HG03097 (cell line): ENCODE results near the gene SEMA6B.
"Not testable (repeated sequence)": the region's sequence is repeated elsewhere in the genome, so short reads cannot be mapped to it uniquely, and the experiment has no call there.

Experiments used
- ATAC-seq: cut with Tn5 transposase; IDR thresholded peaks from one replicate; pipeline ENCODE4 v1.9.1; 2021; ENCODE audit not compliant: unreplicated experiment, low FRiP score

The SEMA6B gene

DNA sequence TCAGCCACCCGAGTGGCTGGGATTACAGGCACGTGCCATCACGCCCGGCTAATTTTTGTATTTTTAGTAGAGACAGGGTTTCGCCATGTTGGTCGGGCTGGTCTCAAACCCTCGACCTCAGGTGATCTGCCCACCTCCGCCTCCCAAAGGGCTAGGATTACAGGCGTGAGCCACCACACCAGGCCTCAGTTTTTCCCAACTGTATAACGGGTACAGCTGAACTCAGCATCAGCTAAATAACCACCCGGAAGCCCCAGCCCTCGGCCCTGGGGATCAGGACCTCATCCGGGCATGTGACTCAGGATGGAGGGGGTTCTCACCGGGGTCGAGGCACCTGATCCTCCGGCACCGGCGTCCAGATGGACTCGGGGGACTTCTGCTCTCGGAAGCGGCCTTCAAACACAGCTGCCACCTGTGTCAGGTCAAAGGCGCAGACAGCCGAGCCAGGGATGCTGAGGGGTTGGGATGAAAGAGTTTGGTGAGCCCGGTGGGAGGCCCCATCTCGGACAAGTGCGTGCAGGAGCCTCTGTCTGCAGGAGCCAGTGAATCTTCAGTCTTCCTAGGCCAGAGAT, 8.9 kb downstream of the SEMA6B start:
- no peak for ATAC-seq

DNA sequence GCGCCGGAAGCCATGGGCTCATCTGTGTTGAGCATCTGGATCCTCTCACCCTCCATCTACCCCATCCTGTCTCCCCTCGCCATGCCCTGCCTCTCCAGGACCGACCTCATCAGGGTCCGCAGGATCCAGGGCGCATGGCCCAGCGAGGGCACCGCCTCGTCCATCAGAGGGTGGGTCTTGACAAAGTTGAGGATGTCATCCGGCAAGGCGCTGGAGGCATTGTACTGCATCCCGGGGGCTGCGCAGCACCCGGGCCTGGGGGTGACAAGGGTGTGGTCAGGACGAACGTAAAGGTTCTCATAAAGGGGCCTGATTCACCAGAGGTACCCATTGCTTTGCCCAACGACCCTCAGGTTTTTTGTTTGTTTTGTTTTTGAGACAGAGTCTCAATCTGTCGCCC, 9.5 kb downstream of the SEMA6B start:
- no peak for ATAC-seq

DNA sequence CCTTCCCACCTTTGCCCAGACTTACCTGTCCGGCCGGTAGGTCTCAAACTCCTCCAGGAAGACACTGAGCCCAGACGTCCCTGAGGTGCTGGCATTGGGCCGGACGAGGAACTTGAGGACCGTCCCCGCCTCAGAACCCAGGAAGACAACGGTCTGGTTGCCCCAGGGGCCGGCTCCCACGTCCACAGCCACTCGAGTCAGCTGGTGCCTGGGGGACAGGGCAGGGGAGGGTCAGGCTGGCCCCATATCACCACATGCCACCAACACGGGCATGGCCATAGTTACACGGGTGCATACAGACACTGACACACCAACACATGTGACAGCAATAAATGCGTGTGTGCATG, 11.3 kb downstream of the SEMA6B start:
- no peak for ATAC-seq

DNA sequence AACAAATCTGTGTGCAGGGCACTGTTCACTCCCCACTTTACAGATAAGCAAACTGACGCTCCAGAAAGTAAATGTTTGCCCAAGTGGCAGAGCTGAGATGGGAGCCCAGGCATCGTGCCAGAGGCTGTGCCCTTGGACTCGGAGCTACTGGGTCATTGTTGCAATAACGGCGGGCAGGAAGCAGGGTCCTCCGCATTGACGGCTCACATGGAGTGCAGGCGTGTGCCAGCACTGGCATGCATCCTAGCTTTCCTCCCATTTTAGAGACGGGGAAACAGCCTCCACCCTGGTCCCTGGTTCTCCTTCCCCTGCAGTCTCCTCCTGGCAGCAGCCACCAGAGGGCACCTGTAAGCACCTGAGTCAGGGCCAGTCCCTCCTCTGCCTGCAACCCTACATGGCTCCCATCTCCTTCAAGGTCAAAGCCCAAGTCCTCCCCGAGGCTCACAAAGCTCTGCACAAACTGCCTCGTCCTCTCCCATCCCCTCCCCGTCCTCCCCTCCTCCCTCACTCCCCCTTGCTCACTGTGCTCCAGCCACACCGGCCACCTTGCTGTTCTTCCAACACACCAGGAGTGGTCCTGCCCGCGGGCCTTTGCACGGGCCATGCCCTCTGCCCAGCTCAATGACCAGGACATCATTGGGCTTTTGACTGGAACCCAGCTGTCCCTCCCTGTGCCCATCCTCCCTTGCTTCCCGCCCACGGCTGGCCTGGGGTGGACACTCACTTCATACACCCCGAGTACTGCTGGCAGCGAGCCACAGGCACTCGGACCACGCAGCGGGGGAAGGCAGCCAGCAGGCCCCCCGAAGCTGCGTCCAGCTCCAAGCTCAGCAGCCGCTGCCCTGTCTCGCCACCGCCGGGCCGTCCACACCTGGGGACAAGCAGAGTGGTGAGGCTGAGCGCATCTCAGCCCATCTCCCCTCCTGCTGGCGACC, 11.9 kb downstream of the SEMA6B start:
- ATAC-seq: no peak

DNA sequence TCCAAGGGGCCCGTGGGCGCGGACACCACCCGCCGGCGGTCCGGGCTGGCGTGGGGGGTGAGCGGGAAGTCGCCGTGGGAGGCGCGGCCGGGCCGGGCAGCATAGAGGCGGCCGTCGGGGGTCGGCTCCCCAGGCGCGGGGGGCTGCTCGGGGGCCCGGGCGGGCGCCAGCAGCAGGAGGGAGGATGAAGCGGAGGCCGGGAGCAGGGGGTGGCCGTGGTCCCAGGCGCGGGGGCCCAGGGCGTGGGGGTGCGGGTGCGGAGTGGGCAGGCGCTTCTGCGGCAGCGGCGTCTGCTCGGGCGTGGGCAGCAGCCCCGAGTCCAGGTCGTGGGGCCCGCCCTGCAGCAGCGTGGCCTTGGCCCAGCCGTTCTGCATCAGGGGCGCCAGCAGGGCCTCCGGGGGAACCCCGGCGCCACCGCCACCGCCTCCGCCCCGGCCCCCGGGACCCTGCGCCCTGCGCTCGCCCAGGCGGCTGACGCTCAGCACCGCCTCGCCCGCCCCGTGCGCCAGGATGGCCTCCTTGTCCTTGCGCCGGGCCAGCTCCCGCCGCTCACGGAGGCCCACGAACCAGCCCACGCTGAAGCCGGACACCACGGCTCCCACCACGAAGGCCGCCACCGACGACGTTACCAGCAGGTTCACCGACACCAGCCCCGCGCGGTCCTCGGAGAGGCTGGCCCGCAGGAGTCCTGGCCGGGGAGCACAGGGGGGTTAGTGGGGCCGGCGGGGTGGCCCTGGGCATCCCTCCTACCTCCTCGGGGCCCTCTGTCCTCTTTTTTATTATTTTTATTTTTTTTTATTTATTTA, 15.4 kb downstream of the SEMA6B start:
- no peak for ATAC-seq

DNA sequence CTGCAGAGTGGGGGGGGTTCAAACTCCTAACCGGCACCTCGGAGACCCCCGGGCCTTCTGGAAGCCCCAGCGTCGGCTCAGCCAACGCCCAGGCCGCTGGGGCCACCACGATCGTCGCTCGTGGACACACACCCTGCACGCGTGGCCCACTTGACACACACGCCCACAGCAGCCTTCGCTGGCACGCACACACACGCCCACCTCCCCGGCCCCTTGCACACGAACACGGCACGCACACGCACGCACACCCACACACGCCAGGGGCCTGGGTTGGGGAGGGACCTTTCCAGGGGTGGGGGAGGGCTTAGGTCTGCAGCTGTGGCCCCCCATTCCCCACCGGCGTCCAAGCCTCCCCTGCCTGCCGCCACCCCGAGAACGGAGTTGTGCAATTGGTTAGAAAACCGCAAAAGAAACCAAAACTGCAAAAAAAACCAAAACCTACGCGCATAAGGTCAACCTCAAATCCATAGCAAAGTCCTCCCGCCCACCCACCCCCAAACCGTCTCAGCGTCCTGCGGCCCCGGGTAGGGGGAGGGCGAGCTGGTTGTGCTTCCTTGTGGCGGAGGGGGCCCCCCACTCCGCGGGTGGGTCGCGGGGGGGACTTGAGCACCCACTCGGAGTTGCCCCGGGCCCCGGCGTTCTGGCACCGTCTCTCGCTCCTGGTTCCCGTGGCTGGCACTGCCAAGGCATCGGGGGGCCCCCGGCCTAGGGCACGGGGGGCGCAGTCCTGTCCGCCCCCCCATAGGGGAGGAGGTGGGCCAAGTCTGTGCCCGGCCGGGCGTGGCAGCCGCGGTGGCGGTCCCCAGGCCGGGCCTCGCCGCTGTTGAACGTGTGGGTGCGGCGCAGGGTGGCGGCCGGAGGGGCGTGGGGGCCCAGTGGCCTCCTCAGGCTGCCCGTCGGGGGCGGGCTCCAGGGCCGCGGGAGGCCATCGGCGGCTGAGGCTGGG, 16.3 kb downstream of the SEMA6B start:
- no peak for ATAC-seq

DNA sequence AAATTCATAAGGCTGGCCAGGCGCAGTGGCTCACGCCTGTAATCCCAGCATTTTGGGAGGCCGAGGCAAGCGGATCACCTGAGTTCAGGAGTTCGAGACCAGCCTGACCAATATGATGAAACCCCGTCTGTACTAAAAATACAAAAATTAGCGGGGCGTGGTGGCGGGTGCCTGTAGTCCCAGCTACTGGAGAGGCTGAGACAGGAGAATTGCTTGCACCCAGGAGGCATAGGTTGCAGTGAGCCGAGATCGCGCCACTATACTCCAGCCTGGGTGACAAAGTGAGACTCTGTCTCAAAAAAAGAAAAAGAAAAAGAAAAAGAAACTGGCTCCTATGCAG, 17.7 kb downstream of the SEMA6B start:
- not testable (repeated sequence) for ATAC-seq

DNA sequence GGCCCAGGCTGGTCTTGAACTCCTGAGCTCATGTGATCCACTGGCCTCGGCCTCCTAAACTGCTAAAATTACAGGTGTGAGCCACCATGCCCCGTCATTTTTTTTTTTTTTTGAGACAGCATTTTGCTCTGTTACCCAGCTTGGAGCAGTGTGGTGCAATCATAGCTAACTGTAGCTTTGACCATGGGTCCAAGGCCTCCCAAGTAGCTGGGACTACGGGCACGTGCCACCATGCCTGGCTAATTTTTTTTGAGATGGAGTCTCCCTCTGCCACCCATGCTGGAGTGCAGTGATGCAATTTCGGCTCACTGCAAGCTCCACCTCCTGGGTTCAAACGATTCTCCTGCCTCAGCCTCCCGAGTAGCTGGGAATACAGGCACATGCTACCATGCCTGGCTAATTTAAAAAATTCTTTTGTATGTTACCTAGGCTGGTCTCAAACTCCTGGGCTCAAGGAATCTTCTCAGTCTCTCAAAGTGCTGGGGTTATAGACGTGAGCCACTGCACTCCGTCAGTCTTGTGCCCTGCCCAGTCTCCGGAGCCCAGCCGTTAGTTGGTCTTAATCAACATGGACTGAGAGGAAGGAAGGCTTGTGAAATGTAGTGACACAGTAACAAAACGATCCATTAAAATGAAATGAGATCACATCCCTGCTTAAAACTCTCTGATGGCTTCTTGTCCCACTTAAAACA, 18.2 kb downstream of the SEMA6B start:
- no peak for ATAC-seq

DNA sequence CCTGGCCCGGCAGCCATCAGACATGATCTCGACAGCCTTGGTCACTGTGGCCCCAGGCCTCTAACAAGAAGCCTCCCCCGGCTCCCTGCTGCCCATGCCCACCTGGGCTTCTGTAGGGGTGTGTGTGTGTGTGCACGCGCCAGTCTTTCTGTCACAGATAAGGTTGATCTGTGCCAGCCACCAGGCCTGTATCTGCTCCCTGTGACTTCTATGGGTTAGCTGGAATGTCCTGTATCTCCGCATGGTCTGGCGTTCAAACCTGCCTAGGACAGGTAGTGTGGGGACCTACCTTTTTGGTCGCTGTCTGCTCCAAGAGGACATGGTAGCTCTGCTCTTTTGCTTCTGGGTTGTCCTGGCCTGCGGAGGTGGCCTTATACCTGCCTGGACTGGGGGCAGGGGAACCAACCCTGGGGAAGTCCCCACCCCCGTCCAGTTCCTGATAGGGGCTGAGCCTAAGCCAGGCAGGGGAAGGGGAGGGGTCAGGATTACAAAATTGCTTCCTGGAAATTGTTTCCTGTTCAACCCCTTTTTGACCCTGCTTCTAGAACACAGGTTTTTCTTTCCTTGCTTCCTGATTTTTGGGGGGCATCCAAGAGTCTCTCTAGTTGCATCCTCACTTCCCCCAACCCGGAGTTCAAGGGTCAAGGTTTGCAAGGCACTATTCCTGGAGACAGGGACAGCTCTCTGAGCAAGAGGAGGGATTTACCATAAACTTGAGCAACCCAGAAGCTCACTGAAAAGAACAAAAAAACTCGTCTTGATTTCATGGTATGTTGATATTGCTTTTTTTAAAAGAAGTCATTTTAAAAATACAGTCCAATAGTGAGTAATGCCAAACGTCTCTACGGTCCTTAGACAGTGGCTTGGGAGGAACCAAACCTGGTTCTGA, 19.5 kb downstream of the SEMA6B start, which contains the start of gene LRG1:
Gene LRG1 (minus strand): TSS at position 344 of the 889 bp plus-strand sequence. CDS start 23 bp downstream, at position 321.
- ATAC-seq: no peak

DNA sequence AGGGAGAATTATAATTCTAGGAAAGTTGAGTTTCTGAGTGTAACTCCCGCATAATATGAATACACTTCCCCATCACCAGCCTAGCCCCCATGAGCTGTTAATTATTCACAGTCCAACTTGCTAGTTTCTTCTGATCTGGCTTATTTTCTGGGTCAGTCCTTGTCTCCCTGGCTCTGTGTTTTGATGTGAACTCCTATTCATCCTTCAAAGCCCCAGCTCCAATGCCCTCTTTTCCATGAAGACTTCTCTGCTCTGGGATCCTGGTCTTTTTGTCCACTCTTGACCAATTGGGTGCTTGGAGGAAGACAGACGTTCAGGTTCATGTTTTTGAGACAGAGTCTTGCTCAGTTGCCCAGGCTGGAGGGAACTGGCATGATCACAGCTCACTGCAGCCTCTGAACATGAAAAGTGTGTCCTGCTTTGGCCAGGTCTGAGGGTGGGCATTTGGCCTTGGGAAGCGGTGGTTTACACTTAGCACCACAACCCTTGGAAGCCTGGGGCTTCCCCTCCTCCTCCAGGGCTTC, 20.3 kb downstream of the SEMA6B start:
- ATAC-seq: no peak

DNA sequence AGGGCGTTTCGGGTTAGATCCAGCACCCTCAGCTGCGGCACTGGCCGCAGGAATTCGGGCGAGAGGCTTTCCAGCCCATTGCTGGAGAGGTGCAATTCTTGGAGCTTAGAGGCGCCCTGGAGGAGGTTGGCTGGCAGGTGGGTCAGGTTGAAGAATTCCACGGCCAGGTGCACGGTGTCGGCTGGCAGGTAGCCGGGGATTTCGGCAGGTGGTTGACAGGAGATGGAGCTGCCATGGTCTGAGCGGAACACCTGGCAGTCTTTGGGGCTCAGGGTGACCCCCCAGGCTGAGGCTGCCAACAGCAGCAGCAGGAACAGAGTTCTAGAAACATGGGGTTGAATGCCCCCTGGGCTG, 20.9 kb downstream of the SEMA6B start:
- ATAC-seq: no peak

DNA sequence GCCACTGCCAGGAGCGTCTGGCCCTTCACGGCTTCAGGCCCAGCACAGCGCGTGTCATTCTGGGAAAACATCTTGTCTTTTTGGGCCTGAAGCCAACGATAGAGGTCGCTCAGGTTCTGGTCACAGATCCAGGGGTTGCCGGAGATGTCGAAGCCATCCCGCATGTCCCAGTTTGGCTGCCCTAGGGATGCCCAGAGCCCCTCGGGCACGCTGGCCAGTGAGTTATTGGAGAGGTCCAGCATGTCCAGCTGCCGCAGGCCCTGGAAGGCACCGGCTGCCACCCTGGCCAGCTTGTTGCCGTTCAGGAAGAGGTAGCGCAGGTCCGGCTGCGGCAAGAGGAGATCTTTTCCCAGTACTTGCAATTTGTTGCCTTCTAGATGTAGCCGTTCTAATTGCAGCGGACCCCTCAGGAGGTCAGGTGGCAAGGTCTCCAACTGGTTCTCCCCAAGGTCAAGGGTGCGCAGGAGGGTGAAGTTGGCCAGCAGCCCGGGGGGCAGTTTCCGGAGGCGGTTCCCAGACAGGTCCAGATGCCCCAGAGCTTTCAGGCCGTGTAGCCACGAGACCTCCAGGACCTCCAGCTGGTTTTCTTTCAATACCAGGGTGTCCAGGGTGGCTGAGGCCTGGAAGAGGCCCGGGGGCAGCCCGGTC, 21.4 kb downstream of the SEMA6B start:
- ATAC-seq: no peak

DNA sequence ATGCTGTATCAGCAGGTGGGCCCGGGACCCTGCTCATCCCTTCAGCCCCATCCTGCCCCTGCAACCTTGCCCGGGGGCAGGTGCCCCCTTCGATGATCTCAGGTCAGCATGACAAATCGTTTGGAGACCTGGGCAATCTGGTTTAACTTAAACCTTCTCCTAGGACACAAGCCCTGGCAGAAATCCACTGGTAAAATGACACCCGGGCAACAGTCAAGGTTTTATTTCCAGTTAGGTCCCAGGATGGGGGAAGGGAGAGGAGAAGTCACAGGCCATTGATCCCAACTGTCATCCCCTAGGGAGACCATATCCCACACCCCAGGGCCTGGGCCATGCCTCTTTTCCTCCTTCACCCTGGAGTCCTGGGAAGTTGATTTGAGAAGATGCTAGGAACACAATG, 22.7 kb downstream of the SEMA6B start:
- ATAC-seq: no peak

DNA sequence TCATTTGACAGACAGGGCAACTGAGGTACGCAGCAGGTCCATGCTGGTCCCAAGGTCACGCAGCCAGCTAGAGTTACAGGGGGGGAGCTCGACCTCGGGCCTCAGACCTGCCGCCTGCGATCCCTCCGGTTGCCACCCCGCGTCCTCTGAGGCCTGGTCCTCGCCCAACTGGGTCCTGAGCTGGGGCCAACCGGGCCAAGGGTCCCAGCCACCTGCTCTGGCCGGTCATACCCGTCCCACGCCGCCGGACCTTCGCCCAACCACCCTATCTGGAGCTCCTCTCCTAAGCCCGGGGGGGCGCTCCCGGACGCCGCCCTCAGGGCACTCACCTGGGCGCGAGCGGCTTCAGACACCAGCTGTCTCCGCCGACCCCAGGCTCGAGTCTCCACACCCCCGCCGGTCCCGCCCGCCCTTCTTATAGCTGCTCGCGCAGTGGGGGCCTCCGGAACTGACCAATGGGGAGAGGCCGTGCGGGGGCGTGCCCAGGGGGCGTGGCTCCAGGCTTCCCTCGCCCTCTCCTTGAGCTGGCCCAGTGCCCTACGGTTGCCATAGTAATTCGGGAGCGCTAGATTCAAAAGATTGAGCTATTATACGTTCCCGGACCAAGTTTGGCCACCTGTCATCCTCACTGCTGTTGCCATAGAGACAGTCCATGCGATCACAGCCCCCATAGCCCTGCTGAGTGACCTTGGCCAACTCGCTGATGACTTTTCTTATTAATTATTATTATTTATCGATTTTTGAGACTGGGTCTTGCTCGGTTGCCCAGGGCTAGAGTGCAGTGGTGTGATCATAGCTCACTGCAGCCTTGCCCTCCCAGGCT, 24.4 kb downstream of the SEMA6B start, which contains the start of gene PLIN5:
Gene PLIN5 (minus strand): TSS at position 389 of the 823 bp plus-strand sequence. CDS start 1,150 bp downstream, outside the sequence.
- no peak for ATAC-seq

DNA sequence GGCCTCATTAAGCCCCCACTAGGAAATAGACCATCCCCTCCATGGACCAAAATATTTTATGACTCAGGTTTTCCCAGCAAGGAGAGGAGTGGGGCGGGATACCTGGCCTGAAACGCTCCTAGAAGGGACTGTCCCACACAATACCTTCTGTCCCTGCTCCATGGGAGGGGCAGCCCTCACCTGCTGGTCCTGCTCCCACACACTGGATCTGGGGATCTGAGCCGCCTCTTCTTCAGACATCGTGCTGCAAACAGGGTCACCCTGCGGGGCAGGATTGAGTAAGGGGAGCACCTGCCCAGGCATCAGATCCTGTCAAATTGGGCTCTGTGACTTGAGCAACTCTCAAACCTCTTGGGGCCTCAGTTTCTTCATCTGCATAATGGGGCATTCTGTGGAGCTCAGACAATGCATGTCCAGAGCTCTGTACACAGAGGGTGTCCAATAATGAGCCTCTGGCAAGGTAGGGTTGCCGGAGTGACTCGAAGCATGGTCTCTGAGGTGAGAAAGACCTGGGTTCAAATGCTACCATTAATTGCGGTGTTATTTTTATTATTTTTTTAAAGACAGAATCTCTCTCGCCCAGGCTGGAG, 25.6 kb downstream of the SEMA6B start:
- ATAC-seq: no peak

DNA sequence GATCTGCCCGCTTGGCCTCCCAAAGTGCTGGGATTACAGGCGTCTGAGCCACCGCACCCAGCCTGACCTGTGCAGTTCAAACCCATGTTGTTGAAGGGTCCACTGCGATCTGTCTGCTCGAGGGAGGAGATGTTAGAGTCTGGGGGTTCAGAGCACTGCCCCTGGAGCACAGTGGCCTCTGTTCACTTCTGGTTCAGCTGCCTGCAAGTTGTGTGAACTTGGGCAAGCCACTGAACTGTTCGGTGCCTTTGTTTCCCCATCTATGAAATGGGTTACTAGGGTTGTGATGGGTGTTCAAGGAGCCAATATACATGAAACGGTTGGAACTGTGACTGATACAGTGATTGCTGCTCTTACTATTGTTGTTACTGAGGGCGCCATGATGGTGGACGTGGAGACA, 26.1 kb downstream of the SEMA6B start:
- ATAC-seq: no peak
